ENCODE results near the gene MRPL42. TPM values are rescaled to one million over a fixed set of nuclear protein-coding genes. Genes with fewer than 3 reads are reported as not detected.
A peak's percentile ranks its signal among the peaks of the same experiment; 100 is the strongest.

Gene MRPL42
- total RNA-seq, 2 donors from 2014 or later, result 34.7 to 39.9 TPM

- DNase-seq (no peak), ATAC-seq (no peak)
- Mint-ChIP-seq H3K4me3 (no peak overlapping the region), H3K4me1 (no peaks in the 10 kb centered on the region), H3K36me3 (ENCODE audit: low read depth) (peaks cover 1% of the 10 kb centered on the region), H3K27me3 (no peaks in the 10 kb centered on the region), H3K27ac (no peak overlapping the region)
- no peaks in the 10 kb centered on the region for H3K9me3 ChIP-seq (ENCODE audit: control insufficient read depth, low read length, poor library complexity, severe bottlenecking)
Observed at GRCh38 chr12:93456077-93456476, 11.2 kb upstream of the MRPL42 start.

- no peaks in the 10 kb centered on the region for H3K9me3 ChIP-seq (ENCODE audit: control insufficient read depth, low read length, poor library complexity, severe bottlenecking)
- Mint-ChIP-seq H3K27ac (no peak overlapping the region), H3K4me3 (no peak overlapping the region), H3K36me3 (ENCODE audit: low read depth) (peaks cover 2% of the 10 kb centered on the region), H3K27me3 (no peaks in the 10 kb centered on the region), H3K4me1 (no peaks in the 10 kb centered on the region)
- no peak for ATAC-seq
- no peak for DNase-seq
Observed at GRCh38 chr12:93459097-93459496, 8.2 kb upstream of the MRPL42 start.

GRCh38 chr12:93460003-93460402 lies 7.3 kb upstream of the MRPL42 start:
- Mint-ChIP-seq H3K27me3 (no peaks in the 10 kb centered on the region), H3K4me1 (no peaks in the 10 kb centered on the region), H3K27ac (no peak overlapping the region), H3K36me3 (ENCODE audit: low read depth) (peaks cover 2% of the 10 kb centered on the region), H3K4me3 (no peak overlapping the region)
- no peak for ATAC-seq
- H3K9me3 ChIP-seq (ENCODE audit: control insufficient read depth, low read length, poor library complexity, severe bottlenecking), result no peaks in the 10 kb centered on the region
- DNase-seq, result no peak

- Mint-ChIP-seq H3K4me3 (no peak overlapping the region), H3K27ac (no peak overlapping the region), H3K36me3 (ENCODE audit: low read depth) (peaks cover 6% of the 10 kb centered on the region), H3K4me1 (no peaks in the 10 kb centered on the region), H3K27me3 (no peaks in the 10 kb centered on the region)
- DNase-seq, result no peak
- no peak for ATAC-seq
- H3K9me3 ChIP-seq (ENCODE audit: control insufficient read depth, low read length, poor library complexity, severe bottlenecking), result no peaks in the 10 kb centered on the region
Observed at GRCh38 chr12:93460902-93461301, 6.4 kb upstream of the MRPL42 start.

- DNase-seq (no peak), ATAC-seq (no peak)
- Mint-ChIP-seq H3K4me1 (no peaks in the 10 kb centered on the region), H3K4me3 (no peak overlapping the region), H3K27ac (no peak overlapping the region), H3K27me3 (no peaks in the 10 kb centered on the region), H3K36me3 (ENCODE audit: low read depth) (peaks cover 6% of the 10 kb centered on the region)
- H3K9me3 ChIP-seq (ENCODE audit: control insufficient read depth, low read length, poor library complexity, severe bottlenecking), result no peaks in the 10 kb centered on the region
Observed at GRCh38 chr12:93461503-93461902, 5.8 kb upstream of the MRPL42 start.

GRCh38 chr12:93465841-93466240 lies 1.5 kb upstream of the MRPL42 start:
- Mint-ChIP-seq H3K27ac (peak overlapping the region; percentile 29), H3K36me3 (ENCODE audit: low read depth) (peaks cover 10% of the 10 kb centered on the region), H3K27me3 (no peaks in the 10 kb centered on the region), H3K4me1 (peaks cover 18% of the 10 kb centered on the region), H3K4me3 (no peak overlapping the region)
- DNase-seq (no peak), ATAC-seq (no peak)
- H3K9me3 ChIP-seq (ENCODE audit: control insufficient read depth, low read length, poor library complexity, severe bottlenecking), result no peaks in the 10 kb centered on the region

- Mint-ChIP-seq H3K27ac (peak overlapping the region; percentile 93), H3K4me3 (peak overlapping the region; percentile 91), H3K36me3 (ENCODE audit: low read depth) (peaks cover 9% of the 10 kb centered on the region), H3K4me1 (peaks cover 19% of the 10 kb centered on the region), H3K27me3 (no peaks in the 10 kb centered on the region)
- ATAC-seq (no peak), DNase-seq (no peak)
- no peaks in the 10 kb centered on the region for H3K9me3 ChIP-seq (ENCODE audit: control insufficient read depth, low read length, poor library complexity, severe bottlenecking)
Observed at GRCh38 chr12:93466625-93467350, 526 bp upstream of the MRPL42 start.

GRCh38 chr12:93468008-93468371 lies 676 bp downstream of the MRPL42 start:
- DNase-seq, result no peak
- Mint-ChIP-seq H3K27me3 (no peaks in the 10 kb centered on the region), H3K4me3 (peak overlapping the region; percentile 91), H3K36me3 (ENCODE audit: low read depth) (peaks cover 9% of the 10 kb centered on the region), H3K4me1 (peaks cover 19% of the 10 kb centered on the region), H3K27ac (peak overlapping the region; percentile 93)
- ATAC-seq, result no peak
- no peaks in the 10 kb centered on the region for H3K9me3 ChIP-seq (ENCODE audit: control insufficient read depth, low read length, poor library complexity, severe bottlenecking)

GRCh38 chr12:93469386-93469785 lies 2.1 kb downstream of the MRPL42 start:
- peak overlapping the region; percentile 25 for H3K4me3 Mint-ChIP-seq
- H3K27ac Mint-ChIP-seq, result peak overlapping the region; percentile 93
- H3K27me3 Mint-ChIP-seq, result no peaks in the 10 kb centered on the region
- ATAC-seq, result no peak
- peaks cover 19% of the 10 kb centered on the region for H3K4me1 Mint-ChIP-seq
- no peaks in the 10 kb centered on the region for H3K9me3 ChIP-seq (ENCODE audit: control insufficient read depth, low read length, poor library complexity, severe bottlenecking)
- peaks cover 9% of the 10 kb centered on the region for H3K36me3 Mint-ChIP-seq (ENCODE audit: low read depth)
- no peak for DNase-seq

- H3K4me1 Mint-ChIP-seq, result peaks cover 4% of the 10 kb centered on the region
- H3K27me3 Mint-ChIP-seq, result no peaks in the 10 kb centered on the region
- H3K36me3 Mint-ChIP-seq (ENCODE audit: low read depth), result peaks cover 3% of the 10 kb centered on the region
- peak overlapping the region; percentile 54 for H3K27ac Mint-ChIP-seq
- H3K9me3 ChIP-seq (ENCODE audit: control insufficient read depth, low read length, poor library complexity, severe bottlenecking), result no peaks in the 10 kb centered on the region
- H3K4me3 Mint-ChIP-seq, result no peak overlapping the region
- DNase-seq (no peak), ATAC-seq (no peak)
Observed at GRCh38 chr12:93476555-93476954, 9.2 kb downstream of the MRPL42 start.

- DNase-seq, result no peak
- Mint-ChIP-seq H3K4me1 (no peaks in the 10 kb centered on the region), H3K36me3 (ENCODE audit: low read depth) (peaks cover 2% of the 10 kb centered on the region), H3K27ac (no peak overlapping the region), H3K27me3 (no peaks in the 10 kb centered on the region), H3K4me3 (no peak overlapping the region)
- no peaks in the 10 kb centered on the region for H3K9me3 ChIP-seq (ENCODE audit: control insufficient read depth, low read length, poor library complexity, severe bottlenecking)
- no peak for ATAC-seq
Observed at GRCh38 chr12:93482721-93483120, 15.4 kb downstream of the MRPL42 start.

- H3K4me3 Mint-ChIP-seq, result no peak overlapping the region
- no peak for DNase-seq
- H3K4me1 Mint-ChIP-seq, result no peaks in the 10 kb centered on the region
- H3K27ac Mint-ChIP-seq, result no peak overlapping the region
- H3K27me3 Mint-ChIP-seq, result no peaks in the 10 kb centered on the region
- no peak for ATAC-seq
- H3K9me3 ChIP-seq (ENCODE audit: control insufficient read depth, low read length, poor library complexity, severe bottlenecking), result no peaks in the 10 kb centered on the region
- H3K36me3 Mint-ChIP-seq (ENCODE audit: low read depth), result peaks cover 2% of the 10 kb centered on the region
Observed at GRCh38 chr12:93483151-93483807, 16.0 kb downstream of the MRPL42 start.

GRCh38 chr12:93484315-93484981 lies 17.1 kb downstream of the MRPL42 start:
- ATAC-seq (no peak), DNase-seq (no peak)
- no peak overlapping the region for H3K4me3 Mint-ChIP-seq
- H3K9me3 ChIP-seq (ENCODE audit: control insufficient read depth, low read length, poor library complexity, severe bottlenecking), result no peaks in the 10 kb centered on the region
- no peaks in the 10 kb centered on the region for H3K4me1 Mint-ChIP-seq
- no peak overlapping the region for H3K27ac Mint-ChIP-seq
- H3K27me3 Mint-ChIP-seq, result no peaks in the 10 kb centered on the region
- peaks cover 2% of the 10 kb centered on the region for H3K36me3 Mint-ChIP-seq (ENCODE audit: low read depth)
